ENCODE measurements around the gene MRC1.

Gene MRC1

DNA sequence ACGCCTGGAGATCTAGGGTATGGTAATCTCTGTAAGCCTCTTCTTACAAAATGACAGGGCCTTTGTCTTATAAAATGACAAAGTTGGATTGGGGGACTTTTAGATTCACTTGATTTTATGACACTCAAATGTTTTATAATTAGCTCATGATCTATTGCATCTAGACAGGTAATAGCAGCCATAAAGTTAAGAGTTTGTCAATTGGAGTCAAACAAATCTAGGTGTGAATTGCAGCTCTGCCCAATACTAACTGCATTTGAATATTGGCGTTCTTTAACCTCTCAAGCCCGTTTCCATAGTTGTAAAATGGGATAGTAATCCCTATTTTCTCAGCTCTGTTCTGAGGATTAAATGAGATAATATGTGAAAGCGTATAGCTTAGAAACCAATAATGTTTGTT lies 14.1 kb upstream of the MRC1 start:
- no peak for DNase-seq (ENCODE audit: low read depth in 4 of 4, low spot score in 1 of 4)

DNA sequence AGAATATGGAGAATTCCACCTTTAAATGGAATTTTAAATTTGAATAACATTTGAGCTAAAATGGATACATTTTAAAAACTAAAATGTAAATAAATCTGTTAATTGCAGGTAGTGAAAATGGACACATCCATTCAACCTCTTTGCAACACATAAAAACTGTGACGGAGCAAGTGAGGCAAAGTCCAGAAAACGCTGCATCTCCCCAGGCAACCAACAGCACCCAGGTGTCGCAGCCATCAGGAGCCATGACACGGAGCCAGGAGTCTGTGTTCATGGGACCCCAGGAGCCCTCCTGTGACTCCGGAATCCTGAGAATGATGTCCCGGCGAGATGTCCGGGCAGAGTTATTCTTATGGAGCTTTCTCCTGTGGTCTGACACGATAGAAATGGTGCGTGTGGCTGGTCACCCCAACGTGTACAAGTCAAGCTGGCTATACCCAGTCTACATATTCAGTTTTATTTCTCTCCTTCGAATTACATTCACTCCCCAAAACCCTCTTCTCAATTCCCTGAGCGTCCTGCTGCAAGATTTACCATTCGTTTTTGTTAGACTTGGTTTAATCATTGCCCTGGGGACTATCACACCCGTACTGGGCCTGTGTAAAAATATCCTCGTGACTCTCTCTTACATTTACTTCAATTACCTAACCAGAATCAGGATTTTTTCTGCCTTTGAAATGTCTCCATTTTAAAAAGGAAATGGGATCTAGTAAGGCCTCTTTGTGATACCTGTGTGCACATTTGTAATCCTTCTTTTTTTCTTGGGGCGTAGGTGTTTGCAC lies 13.1 kb upstream of the MRC1 start:
- DNase-seq (ENCODE audit: low read depth in 4 of 4, low spot score in 1 of 4): no peak

DNA sequence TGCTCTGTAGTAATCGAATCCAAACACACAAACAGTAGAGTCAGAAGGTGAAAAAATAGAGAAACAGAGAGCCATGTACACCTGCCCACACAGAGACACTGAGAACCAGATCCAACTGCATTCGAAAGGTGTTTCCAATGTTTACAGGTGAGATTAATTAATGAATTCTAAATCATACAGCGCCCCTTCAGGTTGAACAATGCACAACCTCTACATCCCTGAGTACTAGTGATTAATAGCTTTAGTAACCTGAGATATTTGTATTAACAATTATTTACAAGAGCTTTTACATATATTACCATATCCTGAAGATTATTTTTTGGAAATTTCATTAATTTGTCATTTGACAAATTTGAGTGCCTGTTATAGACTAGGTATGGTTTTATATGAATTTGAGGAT lies 7.6 kb upstream of the MRC1 start:
- DNase-seq (ENCODE audit: low read depth in 4 of 4, low spot score in 1 of 4): no peak

DNA sequence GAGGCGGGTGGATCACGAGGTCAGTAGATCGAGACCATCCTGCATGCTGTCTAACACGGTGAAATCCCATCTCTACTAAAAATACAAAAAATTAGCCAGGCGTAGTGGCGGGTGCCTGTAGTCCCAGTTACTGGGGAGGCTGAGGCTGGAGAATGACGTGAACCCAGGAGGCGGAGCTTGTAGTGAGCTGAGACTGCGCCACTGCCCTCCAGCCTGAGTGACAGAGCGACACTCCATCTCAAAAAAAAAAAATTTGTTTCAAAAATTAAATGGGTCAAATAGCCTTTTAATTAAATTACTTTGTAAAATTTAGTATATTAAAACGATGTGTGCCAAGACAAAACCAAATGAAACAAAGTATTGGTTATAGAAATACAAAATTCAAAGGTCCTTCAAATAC lies 6.8 kb upstream of the MRC1 start:
- no peak for DNase-seq (ENCODE audit: low read depth in 4 of 4, low spot score in 1 of 4)

DNA sequence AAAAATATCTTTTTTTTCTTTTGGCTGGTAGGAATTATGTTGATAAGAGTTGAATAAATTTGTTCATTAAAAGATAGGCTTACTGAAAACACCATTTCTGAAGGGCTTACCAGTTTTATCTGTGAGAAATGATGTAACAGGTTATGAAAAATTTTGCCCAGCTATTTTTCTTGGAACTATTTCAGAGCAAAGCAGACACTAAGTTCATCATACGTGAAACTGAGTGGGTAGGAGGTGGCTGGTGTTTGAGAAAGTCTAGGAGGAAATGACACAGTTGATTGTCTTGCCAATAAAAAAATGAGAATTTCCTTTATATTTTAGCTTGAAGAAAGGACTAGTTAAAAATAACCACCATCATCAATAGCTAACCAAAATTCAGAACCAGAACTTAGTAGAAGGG lies 6.2 kb upstream of the MRC1 start:
- DNase-seq (ENCODE audit: low read depth in 4 of 4, low spot score in 1 of 4): no peak

DNA sequence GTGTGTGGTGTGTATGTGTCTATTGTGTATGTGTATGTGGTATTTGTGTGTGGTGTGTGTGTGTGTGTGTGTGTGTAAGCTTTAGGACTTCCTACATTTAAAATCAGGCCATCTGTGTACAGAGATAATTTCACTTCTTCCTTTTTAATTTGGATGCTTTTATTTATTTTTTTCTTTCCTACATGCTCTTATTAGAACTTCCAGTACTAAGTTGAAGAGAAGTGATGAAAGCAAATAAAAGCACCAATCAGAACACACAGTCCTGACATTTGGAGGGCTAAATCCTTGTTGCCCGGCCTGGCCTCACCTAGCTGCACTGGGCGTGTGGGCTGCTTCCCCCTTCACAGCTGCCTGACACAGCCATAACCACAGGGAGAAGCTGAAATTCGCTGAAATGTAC lies 3.8 kb upstream of the MRC1 start:
- no peak for DNase-seq (ENCODE audit: low read depth in 4 of 4, low spot score in 1 of 4)

DNA sequence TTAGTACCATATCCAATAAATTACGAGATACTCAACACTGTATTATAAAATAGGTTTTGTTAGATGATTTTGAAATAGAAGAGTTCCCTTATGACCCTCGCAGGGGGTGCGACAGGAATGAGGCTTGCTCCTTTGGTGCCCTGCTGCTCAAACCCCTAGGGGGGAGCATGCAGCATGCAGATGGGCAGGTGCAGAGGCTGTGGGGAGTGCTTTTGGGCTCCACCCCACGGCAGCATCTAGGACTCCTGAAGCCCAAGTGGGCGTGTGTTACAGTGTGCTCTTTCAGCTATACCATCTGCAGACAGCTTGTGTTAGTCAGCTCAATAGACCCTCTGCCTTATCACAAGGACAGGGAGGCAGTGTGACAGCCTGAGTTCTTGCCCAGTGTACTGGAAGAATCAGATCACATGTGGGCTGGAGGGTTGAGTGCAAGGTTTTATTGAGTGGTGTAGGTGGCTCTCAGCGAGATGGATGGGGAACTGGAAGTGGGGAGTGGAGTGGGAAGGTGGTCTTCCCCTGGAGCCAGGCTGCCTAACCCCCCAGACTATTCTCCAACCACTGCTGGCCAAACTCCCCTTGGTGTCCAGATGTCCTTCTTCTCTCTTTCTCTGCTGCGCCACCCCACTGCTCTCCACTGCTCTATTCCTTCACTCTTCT lies 3.1 kb upstream of the MRC1 start:
- DNase-seq (ENCODE audit: low read depth in 4 of 4, low spot score in 1 of 4): peak in 2 of 4 experiments; percentile 2

DNA sequence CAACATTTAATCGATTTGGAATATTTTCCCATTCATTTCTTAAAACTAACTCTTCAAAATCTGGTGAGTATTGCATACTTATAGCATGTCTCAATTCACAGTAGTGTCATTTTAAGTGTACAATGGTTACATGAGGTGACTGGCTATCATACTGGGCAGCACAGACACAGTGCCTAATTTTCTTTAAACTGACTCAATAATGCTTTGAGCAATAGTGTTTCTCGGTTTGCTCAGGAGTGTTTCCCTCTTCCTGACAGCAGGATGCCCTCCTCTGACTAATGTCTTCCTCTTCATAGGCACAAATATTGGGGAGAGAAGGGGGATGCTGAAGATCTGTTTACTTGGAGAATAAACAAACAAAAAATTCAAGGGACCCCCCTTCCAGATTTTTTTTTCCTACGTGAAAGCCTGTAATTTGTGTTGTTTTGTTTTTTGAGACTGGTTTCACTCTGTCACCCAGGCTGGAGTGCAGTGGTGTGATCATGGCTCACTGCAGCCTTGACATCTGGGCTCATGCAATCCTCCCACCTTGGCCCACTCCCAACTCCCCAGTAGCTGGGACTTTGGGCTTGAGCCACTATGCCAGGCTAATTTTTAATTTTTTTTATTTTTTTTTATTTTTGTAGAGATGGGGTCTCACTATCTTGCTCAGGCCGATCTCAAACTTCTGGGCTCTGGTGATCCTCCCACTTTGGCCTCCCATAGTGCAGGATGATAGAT lies 2.2 kb downstream of the MRC1 start:
- no peak for DNase-seq (ENCODE audit: low read depth in 4 of 4, low spot score in 1 of 4)

DNA sequence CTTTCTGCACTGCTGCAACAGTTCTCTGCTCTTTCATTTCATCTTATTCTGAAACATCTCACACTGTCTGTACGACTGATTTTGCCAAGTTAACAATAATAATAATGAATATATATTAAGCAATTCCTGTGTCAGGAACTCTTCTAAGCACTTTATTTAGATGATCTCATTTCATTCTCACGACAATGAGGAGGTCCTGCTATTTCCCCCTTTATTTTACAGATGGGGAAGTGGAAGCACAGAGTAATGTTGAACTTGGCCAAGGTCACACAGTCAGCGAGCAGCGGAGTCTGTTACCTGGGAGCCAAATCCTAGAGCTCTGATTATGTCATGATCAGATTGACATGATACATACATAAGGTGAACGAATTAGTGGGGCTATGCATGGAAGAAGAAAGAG lies 5.8 kb downstream of the MRC1 start:
- no peak for DNase-seq (ENCODE audit: low read depth in 4 of 4, low spot score in 1 of 4)

DNA sequence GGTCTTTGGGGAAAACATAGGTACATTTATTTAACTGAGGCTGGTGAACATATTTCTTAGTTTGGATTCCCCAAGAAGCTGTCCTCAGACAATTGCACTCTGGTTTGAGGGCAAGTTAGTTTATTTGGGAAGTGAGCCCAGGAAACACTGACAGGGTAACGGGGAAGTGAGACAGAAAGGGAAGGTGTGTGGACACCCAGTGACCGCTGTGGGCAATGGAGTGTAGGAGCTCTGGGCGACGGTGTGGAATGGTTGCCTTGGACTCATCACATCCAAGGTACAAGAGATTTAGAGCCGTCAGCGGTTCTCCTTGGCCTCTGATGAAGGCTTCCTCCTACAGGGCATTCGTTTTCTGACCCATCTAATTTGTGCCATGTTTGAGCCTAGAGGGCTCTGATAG lies 7.1 kb downstream of the MRC1 start:
- DNase-seq (ENCODE audit: low read depth in 4 of 4, low spot score in 1 of 4): no peak

DNA sequence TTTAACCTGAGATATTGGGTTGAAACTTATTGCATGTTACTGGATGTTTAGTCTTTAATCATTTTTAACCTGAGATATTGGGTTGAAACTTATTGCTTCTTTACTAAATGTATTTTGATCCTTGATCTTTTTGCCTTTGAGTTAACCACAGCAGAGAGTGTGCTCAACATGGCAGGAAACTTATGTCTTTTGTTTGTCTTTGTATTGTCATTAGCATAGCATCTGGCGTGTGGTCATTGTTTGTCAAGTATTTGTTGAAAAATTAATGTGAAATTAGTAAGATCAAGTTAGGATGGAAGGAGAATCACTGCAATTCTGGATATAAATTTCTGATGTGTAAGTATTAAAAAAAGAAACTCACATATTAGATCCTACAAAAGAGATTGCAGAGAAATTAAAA lies 8.2 kb downstream of the MRC1 start:
- DNase-seq (ENCODE audit: low read depth in 4 of 4, low spot score in 1 of 4): no peak

DNA sequence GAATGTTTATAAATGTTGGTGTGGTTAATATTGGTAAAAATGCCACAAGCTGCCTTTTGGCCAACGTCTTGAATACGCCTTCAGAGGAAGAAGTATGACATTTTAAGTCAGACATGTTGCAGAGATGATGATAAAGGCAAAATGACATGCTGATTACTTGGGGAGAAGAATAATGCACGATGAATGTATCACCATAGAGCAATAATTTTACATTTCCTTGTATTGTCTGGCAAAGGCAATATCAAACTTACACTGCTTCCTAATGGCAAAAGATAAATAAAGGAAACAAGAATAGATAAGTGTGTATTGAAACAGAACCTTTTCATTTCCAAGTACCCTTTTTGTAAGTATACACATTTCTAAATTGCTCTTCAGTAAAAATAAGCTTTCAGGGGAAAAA lies 8.6 kb downstream of the MRC1 start:
- no peak for DNase-seq (ENCODE audit: low read depth in 4 of 4, low spot score in 1 of 4)

DNA sequence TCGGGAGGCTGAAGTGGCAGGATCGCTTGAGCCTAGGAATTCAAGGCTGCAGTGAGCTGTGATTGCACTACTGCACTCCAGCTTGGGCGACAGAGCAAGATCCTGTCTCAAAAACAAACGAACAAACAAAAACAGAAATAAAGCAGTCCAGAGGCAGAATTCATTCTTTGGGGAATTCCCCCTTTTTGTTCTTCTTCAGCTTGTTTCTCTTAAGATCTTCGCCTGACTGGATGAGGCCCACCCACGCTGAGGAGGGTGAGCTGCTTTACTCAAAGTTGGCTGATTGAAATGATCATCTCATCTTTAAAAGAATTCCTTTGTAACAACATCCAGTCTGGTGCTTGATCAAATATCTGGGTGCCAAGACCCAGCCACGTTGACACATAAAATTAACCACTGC lies 10.7 kb downstream of the MRC1 start:
- no peak for DNase-seq (ENCODE audit: low read depth in 4 of 4, low spot score in 1 of 4)

DNA sequence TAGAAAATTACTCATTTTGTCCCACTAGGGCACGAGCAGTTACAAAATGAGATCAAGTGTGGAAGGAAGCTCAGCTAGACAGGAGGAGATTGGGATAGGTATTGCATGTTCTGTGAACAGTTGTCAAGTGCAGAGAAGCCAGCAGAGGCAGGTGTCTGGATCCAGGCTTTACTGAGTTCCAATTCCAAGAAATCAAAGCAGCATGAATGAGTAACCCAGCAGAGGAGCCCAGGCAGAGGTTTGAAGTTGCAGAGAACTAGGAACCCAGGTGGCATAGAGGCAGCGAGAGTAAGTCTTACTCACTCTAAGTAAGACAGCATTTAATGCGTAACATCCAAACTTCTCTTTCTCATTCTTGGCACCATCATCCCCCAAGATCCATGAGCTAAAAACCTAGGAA lies 11.8 kb downstream of the MRC1 start:
- DNase-seq (ENCODE audit: low read depth in 4 of 4, low spot score in 1 of 4): no peak

DNA sequence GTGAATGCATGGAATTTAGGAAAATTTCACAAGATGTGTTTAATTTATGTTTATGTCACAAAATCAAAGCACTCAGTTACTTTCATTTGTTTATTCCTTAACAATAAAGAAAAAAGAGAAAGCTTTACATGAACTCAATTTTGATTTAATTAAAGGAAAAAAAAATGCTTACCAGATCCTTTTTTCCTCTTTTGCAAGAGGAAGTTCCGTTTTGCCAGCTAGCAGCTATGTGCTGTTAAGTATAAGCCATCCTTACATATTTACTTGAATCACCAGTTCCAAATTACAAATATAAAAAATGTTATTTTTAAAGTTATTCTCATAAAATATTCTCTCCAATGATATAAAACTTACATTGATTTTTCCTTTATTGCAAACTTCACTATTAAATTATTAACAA lies 12.7 kb downstream of the MRC1 start:
- no peak for DNase-seq (ENCODE audit: low read depth in 4 of 4, low spot score in 1 of 4)

DNA sequence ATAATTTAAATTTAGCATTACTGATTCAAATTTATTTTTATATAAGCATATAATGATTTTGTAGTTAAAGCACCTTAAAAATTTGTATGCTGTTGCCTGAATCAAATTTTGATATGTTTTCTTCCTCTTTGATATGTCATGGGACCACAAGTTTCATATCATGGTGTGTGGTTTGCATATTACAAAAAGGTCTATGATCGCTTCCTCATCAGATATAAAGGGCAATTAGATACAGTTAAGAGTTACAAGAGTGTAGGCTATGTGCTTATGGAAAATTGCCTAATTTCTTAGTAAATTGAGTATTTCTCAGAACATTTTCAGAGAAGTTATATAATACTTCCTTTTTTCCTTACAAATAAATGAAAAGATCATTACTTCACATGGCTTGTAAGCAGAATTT lies 22.2 kb downstream of the MRC1 start:
- DNase-seq (ENCODE audit: low read depth in 4 of 4, low spot score in 1 of 4): no peak

DNA sequence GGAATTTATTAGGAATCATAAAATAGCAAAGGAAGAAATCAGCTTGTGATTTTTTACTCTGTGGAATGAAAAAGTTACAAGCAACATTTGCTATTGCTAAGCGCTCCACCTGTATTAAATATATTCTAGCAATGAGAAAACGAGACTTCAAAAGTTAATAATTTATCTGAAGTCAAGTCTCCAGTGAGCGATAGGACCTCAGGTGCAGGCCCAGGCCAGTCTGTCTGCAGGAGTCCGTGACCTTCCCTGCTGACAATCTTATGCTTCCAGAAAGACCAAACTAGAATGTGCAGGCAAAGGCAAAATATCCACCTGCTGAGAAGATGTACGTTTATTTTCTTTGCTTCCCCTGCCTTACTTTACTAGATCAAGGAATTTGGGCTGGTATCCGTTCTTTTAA lies 22.7 kb downstream of the MRC1 start:
- no peak for DNase-seq (ENCODE audit: low read depth in 4 of 4, low spot score in 1 of 4)

DNA sequence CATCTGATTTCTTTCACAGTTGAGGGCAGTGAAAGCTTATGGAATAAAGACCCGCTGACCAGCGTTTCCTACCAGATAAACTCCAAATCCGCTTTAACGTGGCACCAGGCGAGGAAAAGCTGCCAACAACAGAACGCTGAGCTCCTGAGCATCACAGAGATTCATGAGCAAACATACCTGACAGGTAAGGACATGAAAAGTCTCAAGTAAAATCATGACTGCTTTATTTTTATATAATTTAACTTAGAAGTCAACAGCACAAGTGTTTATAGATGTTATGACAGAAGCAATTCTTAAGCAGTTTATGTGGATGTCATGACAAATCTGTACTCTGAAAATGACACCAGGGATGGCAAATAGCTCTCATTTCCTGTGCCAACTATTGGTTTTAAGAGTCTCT lies 24.5 kb downstream of the MRC1 start:
- no peak for DNase-seq (ENCODE audit: low read depth in 4 of 4, low spot score in 1 of 4)

DNA sequence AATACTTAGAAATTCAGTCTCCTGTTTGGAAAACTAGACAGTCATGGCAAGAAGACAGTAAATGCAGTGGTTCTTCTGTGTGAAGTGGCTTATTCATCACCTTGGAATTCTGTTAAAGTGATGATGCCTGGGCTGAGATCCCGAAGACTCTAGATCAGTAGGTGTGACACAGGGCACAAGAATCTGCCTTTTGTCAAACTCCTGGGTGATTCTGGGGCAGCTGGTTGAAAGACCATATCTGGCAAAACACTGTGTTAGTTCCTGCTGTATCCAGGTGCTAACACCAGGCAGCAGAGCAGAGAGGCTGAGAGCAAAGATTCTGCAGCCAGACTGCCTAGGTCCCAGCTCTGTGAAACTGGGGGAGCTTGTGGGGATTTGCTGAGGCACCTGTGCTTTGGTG lies 26.5 kb downstream of the MRC1 start:
- no peak for DNase-seq (ENCODE audit: low read depth in 4 of 4, low spot score in 1 of 4)

DNA sequence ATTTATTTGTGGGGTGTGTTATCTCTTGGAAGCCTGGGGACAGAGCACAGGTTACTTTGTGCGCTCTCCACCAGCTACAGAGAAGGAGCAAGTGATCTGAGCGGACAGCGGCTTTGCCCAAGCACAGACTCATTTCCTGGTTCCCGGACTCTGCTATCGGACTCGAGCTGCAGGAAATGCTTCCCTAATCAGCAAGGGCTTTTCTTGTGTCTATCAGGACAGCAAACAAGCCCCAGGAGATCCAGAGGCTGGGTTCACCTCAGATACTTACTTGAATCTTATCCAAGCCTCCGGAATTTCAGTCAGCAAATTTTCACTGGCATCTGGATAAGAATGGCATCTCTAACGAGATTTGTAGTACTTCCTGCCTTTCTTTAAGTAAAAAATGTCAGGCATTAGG lies 27.8 kb downstream of the MRC1 start:
- DNase-seq (ENCODE audit: low read depth in 4 of 4, low spot score in 1 of 4): no peak

DNA sequence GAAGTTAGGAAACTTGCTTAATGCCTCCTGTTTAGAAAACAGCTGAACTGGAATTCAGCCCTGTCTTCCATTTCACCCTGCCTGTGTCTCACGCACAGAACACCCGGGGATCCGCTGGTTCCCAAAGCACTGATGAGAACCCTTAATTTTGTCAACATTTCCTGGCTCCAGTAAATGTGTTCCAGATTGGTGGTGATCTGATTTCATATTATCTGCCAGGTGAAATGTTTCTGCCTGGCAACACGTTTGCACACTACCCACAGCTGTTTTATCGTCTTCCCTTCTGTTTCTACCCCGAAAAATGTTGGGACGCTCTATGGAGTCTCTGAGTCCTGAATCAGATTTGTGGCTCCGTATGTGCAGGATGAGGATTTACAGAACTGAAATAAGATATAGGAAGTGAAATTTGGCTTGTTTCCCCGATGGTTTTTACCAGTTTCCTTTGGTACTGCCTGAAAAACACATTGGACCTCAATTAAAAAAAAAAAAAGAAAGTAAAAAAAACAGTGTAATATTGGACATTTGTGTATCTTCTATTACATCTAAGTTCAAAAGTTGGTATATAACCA lies 29.0 kb downstream of the MRC1 start:
- no peak for DNase-seq (ENCODE audit: low read depth in 4 of 4, low spot score in 1 of 4)

DNA sequence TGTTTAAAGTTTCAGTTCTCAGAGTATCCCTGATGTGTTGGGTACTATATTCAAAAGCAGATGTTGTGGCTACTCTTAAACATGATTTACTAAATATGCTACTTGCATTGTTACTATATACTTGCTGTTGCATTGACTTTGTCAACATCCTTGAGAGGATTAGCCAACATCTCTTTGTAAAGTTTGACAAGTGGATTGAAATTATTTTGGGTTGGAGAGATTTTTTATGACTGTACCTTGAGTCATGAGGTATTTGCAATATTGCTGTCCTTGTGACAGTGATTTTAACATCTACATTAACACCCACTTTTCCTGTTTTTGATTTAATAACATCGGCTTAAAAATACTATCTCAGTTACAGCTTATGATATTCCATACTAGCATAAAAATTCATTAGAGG lies 31.9 kb downstream of the MRC1 start:
- DNase-seq (ENCODE audit: low read depth in 4 of 4, low spot score in 1 of 4): no peak

All from stimulated activated CD4-positive, alpha-beta T cell treated with anti-CD3 and anti-CD28 coated beads, Interleukin-1b, Interleukin-23, amount 100 ng/mL, for 24 hours (primary cell).